CMK (cell line): ENCODE results near the gene DLG2.
"Not testable (repeated sequence)": the region's sequence is repeated elsewhere in the genome, so short reads cannot be mapped to it uniquely, and the experiment has no call there.

Source experiments
- DNase-seq: peaks from one replicate; pipeline ENCODE4 v3.0.0-alpha.2; 2010; ENCODE audit warnings: low read depth

Gene DLG2

DNA sequence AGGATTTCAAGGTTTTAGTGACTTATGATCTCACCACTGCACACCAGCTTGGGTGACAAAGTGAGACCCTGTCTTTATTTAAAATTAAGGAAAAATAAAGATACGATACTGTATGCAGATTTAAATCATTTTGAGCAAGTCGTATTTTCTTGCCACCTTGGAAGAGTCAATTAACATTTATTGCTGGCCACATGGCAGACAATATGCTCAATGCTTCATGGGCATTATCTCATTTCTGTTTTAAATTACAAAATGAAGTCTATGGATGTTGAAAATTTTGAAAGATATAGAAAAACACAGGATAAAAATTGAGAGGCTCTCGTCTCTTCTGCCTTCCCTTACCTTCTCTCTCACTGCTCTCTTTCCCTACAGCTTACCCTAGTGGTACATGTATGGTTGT lies 1992.0 kb downstream of the DLG2 start:
- no peak for DNase-seq

DNA sequence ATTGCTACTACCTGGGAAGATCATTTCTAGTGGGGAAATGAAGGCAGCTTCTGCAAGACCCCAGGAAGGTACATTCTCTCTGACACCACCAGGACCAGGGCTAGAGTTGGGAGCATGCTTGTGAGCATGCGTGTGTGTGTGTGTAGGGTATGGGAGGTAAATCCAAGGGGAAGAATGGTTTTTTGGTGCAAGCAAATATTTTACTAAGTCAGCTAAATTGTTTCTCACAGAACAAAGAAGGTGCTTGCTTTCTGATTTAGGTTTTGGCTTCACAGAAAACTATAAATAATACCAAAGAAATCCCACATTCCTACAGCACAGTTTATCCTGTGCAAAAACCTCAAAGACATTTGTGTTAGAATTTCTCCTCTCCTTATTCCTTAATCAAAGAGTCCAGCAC lies 1996.9 kb downstream of the DLG2 start:
- no peak for DNase-seq

DNA sequence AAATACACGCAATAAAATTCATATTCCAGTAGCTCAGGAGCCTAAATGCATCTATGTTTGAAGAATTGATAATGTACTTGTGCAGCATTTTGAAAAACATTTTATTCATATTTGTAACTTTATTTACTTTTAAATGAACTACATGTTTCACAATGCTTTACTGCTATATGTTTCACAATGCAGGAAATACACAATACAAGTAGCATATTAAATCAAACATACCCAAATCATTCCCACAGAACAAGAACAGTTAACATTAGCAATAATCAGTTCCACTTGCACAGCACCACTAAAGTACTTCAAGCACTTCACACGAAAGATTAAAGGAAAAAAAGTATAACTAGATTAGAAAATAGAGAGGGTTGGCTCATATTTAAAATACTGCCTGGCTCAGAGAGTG lies 1997.4 kb downstream of the DLG2 start:
- no peak for DNase-seq

DNA sequence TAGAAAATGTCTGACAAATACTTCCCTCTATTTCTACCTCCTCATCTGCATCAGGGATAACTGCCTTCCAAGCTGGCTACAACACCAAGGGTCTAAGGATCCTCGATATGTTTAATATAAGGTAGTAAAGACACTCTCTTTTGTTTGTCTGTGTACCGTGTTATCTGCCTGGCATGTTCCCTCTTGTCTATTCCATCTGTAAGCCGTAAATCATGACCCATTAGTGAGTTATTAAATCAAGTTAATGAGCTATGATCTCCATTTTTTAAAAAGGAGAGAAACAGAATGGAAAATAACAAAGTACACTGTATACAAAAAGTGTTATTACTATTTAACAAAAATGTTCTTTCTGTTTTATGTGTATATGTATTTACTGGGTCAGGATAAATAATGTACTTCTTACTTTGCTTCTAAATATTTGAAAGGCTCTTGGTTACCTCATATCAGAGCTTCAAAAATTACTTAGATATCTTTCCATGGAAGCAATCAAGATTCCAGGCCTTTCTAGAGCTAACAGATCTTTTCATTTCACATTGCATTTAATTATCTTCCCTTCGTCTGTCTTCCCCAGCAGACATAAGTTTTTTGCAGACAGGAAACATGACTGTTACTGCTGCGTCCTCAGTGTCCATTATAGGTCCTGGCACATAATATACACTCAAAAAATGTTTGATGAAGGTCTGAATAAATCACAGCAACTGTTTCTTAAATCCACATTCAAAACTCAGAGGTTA lies 1998.4 kb downstream of the DLG2 start:
- DNase-seq: no peak

DNA sequence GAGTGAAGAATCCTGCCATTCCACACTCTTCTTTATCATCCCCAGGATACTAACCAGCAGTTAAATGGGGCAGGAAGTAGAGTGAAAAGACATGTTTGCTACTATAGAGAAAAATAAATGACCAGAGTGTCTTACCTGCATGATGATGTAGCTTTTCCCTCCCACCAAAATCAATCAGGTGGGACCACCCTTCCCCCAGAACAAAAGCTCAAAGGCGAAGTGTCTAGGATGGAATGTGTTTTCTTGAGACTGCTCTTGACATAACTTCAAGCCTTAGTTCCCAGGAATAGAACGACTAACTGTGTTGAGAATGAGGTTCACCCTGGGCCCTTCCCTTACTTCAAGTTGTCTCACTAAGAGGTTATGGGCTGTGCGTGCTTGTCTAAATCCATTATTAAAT lies 2001.8 kb downstream of the DLG2 start:
- no peak for DNase-seq

DNA sequence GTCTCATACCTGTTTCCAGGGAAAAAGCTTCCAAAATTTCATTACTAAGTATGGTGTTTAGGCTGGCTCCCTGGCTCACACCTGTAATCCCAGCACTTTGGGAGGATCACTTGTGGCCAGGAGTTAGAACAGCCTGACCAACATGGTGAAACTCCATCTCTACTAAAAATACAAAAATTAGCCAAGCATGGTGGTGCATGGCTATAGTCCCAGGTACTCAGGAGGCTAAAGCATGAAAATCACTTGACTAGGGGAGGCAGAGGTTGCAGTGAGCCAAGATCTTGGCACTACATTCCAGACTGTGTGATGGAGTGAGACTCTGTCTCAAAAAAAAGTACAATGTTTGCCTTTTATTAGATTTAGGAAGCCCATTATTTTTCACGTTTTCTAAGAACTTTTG lies 2009.5 kb downstream of the DLG2 start:
- DNase-seq: no peak

DNA sequence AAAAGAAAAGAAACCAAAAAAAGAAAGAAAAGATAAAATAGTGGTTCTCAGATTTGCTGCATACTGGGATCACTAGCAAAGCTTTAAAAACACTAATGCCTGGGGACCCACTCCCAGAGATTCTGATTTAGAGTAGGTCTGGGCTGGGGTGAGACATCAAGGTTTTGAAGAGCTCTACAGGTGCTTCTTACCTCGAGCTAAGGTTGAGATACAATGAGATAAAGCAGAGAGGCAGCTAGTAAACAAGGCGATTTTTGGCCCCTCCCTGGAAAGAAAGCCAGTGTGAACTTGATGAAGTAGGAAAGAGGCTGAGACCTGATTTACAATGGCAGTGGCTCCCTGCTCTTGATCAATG lies 2013.4 kb downstream of the DLG2 start:
- DNase-seq: no peak

DNA sequence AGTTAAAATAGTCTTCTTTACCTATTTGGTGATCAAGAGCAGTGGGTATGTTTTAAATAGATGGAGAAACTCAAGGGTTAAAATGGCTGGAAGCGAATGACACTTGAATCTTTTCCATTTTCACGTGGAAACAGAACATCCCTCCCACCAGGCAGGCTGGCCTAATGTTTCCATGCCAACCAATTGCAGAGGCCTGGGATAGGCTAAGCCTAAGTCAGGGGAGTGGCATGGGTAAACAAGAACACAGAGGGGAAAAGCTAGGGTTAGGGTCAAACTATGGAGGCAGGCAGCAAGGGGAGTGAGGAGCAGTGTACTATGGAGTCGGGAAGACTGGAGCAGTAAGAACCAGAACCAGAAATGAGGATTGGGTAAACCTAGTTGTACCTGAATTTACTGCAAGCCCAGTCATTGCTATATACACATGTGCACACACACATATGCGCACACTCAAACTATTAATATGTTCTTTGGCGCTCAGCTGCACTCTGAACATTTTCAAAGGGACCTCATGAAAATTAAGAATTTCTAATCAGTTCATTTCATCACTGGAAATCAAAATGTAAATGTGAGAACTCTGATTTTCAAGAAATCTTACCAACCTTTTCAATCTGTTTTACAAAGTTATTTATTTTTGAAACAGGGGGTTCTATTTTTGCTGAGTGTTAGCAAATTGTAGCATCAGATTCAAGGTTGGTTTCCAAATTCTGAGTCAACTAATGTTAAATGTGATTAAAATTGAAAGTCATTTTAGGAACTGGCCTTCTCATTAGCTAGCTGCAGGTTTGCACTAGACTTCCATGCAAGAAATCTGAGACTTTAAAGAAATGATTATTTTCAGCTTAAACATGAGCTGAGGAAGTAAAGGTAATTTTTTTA lies 2014.0 kb downstream of the DLG2 start:
- no peak for DNase-seq

DNA sequence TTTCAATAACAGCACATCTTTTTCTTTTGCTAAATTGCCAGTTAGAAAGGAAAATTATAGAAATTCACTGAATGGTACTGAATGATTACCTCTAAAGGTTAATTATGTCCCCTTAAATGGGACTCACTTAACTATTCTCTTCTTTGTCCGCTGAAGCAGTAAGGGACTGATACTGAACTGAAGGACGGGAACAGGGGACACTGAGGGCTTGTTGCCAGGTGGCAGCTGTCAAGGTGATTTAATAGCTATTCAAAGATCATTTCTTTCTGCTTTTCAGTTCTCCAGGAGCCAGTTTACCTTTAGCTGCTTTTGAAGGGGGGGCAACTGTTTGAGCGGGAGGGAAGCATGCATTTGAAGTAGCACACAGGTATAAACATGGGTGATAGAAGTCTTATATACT lies 2015.5 kb downstream of the DLG2 start:
- no peak for DNase-seq

DNA sequence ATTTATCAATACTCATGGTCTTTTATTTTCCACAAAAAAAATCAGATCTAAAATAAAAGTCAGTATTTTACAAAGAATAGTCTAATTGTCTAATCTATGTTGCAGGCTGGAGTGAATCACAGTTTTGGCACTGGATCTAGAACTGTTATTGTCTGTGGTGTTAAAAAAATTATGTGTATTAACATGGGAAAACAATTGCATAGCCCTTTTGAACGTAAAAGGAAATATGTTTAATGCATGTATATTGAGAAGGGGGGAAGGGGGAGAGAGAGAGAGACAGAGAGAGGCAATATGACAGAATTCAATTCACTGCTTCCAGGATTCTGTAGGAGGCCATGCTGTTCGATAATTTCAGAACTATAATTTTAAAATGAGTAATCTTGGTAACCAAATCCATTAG lies 2016.1 kb downstream of the DLG2 start:
- DNase-seq: no peak

DNA sequence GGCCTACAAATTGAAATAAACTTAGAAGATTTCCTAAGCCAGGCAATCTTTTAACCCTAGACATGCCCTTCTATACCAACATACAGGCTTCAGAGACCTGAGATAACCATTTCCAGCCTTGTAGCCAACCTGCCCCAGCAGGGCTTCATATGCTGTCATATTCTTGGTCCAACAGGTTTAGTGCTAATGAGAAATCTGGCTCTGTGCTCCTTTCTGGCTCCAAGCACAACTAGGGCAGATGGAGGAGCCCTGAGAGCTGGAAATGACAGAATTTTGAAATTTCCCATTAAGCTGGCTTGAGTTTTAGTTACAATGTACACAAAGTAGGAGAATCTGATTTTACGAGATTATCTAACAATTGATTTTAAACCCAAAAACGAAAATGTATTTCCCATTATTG lies 2018.0 kb downstream of the DLG2 start:
- DNase-seq: no peak

DNA sequence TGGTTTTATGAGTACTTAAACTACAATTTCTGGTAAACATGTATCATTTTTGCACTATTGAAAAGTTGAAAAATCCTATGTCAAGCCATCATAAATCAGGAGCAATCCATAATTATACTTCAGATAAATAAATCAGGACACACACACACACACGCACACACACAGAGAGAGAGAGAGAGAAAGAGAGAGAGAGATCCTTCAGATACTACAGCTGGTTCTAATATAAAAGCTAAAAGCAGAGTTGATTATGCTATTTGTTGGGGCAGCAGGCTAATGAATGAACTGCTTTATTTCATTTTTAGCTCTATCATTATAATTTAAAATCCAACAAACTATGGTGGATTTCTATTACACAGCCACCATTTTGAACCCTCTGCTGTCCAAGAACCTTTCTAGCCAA lies 2018.6 kb downstream of the DLG2 start:
- DNase-seq: no peak

DNA sequence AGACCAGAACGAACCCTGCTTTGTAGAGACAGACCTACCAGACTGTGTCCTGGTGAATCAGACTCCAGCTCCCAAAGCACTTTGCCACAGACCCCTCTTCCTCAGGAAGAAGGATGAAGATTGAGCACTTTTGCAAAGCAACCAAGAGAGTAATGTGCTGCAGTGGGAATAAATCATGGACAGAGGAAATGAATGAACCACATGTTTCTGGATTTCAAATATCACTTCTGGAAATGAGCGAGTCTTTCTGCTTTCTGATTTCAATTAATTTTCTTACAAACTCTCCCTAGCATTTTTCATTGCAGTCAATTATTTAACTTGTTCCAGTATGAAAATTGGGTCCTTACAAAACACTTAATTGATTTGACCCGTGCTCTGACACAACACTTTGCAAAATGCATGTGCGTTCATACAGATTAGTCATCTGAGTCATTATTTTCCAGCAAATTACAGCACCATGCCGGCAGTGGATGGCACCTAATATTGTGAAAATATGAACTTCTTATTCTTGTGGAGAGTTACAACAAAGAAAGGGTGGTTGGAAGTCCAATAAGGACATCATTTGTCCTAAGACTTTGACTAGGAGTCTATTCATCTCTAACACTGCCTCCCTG lies 2025.1 kb downstream of the DLG2 start:
- no peak for DNase-seq

DNA sequence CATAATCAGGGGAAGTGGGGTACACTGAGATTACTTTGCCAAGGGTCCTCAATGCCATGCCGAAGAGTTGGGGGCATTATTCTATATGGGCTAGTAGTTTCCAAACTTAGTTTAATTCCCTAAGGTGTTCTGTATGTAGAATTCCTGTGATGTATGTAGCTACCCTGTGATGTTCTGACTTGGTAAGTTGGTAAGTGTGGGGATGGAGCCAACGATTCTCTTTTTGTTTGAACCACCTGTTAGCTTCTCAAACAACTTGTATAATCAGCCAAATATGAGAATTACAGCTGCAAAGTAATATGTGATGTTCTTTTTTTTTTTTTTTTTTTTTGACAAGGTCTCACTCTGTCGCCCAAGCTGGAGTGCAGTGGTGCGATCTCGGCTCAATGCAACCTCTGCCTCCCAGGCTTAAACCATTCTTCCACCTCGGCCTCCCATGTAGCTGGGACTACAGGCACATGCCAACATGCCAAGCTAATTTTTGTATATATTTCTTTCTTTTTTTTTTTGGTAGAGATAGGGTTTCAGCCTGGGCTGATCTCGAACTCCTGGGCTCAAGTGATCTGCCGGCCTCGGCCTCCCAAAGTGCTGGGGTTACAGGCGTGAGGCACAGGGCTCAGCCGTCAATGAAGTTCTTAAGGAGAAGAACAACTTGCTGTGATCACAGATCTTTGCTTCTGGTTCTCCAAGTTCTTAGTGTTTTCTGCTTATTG lies 2025.8 kb downstream of the DLG2 start:
- no peak for DNase-seq

DNA sequence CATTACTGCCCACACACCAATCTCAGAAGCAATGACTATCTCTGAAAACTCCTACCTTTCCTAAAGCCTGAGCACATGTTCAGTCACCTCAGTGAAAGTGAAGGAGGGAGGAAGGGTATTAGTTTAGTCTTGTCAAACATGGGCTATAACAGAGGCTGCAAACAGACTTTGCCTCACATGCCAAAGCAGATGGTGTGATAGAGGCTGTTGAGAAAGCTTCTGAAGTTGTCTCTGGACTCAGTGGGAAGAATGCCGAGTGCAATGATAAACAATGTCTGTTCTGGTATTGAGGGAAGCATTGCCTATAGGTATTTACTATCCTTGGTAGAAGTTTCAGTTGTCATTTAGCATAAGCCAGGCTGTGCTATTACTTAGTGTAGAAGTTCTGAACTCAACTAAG lies 2026.5 kb downstream of the DLG2 start:
- no peak for DNase-seq

DNA sequence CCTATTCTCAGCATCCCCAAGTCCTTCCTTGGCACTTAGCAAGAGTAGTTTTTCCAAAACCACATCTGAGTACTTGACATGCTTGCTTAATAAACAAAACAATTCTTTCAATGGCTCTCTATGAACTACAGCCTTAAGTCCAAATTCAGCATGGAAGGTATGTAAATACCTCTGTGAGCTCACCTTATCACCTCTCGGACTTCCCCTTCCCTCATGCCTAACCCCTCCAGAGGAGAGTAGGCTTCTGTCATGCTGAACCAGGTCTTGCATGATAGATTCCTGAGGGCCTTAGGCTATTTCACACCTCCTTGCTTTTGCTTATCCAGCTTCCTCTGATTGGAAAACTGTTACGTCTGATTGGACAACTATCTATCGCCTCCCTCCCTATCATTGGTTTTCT lies 2028.1 kb downstream of the DLG2 start:
- no peak for DNase-seq

DNA sequence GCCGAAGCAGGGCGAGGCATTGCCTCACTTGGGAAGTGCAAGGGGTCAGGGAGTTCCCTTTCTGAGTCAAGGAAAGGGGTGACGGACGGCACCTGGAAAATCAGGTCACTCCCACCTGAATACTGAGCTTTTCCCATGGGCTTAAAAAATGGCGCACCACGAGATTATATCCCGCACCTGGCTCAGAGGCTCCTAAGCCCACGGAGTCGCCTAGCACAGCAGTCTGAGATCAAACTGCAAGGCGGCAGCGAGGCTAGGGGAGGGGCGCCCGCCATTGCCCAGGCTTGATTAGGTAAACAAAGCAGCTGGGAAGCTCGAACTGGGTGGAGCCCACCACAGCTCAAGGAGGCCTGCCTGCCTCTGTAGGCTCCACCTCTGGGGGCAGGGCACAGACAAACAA lies 2039.3 kb downstream of the DLG2 start:
- not testable (repeated sequence) for DNase-seq

DNA sequence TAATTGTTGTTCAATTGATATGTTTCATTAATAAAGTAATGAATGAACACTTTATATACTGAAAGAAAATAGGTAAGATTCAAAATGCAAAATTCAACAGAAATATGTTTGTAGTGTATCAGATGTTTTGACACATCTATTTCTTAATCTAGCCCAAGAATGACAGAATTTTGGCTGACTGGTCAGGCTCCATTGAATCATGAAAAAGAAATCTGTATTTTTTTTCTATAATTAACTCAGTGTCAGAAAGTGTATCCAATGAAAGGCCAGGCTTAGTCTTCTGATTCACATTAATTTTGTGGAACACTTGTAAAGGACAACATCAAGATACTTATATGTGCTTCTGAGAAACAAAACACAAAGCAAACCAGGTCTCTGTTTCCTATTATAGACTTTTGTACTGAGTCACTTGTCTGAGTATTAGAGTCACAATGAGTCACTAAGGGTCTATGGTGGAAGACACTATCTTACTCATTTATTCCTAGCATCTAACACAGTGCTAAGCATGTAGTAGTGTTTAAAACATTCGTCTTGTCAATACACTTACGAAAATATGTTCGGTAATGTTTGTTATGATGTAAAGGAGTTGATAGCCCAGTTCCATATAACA lies 2043.3 kb downstream of the DLG2 start:
- no peak for DNase-seq

DNA sequence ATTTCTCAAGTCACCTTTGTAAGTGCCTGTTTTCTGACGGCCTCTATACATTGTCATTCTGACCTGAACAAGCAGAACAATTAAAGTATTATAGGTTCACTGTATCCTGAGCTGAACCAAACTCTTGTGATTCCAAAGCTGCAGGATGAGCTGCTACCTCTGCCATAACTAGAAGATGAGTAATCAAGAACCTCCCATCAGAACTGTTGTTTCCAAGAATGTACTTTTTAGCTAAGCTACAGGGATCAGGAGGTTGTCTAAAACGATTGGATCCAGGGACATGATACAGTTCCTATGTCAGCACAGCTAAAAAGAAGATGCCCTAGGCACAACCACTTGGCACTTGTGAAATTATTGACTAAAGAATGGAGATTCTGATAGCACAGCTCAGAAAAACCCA lies 2052.6 kb downstream of the DLG2 start:
- DNase-seq: no peak

DNA sequence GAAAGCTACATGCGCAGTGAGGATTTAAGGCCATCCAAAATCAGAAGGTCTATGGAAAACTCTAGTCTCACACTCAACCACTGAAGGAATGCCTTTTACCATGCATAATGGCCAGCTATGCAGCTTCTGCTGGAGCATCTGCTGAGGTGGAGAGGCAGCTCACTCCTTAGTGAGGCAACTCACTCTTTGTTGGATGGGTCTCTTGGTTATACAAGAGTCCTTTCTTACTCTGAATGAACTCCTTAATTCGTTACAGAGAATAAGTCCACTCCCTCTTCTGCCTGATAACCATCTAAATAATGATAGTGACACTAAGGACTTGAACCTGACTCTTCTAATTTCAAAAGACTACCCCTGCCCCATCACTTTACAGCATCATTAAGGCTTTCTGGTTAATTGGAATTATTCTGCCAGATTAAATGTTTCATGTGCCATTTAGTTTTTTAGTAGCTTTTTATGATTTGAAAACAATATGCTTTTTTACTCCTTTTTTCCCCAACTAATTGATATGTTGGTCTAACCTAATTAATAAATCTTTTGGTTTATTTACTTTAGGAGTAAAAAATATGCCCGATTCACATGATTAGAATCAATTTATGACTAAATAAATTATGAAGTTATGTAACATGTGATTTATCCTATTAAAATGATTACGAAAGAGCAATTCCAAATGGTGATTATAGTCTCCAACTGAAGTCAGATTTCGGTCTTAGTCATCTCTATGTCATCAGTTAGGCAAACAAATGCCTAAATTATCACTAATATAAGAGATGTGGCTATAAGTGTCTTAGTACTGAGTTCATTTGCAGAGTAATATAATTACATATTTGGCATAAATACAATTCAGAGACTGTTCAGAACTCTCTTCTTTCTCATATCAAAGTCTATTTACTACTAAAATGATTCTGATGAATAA lies 2054.3 kb downstream of the DLG2 start:
- no peak for DNase-seq

DNA sequence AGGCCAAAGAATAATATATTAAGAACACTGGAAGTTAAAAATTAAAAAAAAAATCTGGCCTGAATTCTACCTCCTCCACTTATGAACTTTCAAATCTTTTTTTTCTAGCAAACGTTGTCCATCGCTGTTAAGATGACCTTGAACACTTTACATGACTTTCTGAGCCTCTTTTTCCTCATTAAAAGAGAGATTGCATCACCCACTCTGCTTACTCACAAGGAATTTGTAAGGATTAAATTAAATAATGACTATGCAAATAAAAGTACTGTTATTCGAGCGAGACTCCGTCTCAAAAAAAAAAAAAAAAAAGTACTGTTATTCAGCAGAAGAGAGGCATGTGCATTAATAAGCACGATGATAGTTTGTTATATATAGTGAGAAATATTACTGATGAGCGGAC lies 2055.8 kb downstream of the DLG2 start:
- DNase-seq: no peak
